ENCODE data around the gene PRDM2.

- TF ChIP-seq EZH2 (IDR thresholded peaks at IDR 0.05; ENCODE audit: borderline replicate concordance) (no peak), CTCF (IDR thresholded peaks at IDR 0.05; ENCODE audit: poor library complexity) (no peak)
Observed at GRCh38 chr1:13788795-13789194, 88.8 kb downstream of the PRDM2 start.
